OCI-LY3 (cell line): Measurements from ENCODE around the gene GABRG3.

ENCODE experiments used
- H2AFZ ChIP-seq: fragments of 200-600, 300-600 bp; shearing (Covaris generic); 2 replicates; pipeline ENCODE4 v1.6.0; 2014; ENCODE audit warnings: antibody characterized with exemption, low read depth, low read length
- H3K27ac ChIP-seq: fragments of 200-600, 300-600 bp; sonication (generic); 2 replicates; pipeline ENCODE4 v1.5.1; 2014; ENCODE audit warnings: mild to moderate bottlenecking, low read length, moderate library complexity, mixed read lengths
- H3K27me3 ChIP-seq: fragments of 200-600, 300-600 bp; sonication (generic); 2 replicates; pipeline ENCODE4 v1.6.1; 2014; ENCODE audit warnings: low read depth, low read length, mixed read lengths
- H3K36me3 ChIP-seq: fragments of 200-600, 300-600 bp; sonication (generic); replicated peaks from 2 replicates; pipeline ENCODE3; 2014; ENCODE audit warnings: low read depth, low read length, mixed read lengths
- H3K4me1 ChIP-seq: fragments of 300-600, 200-600 bp; sonication (generic); 2 replicates; pipeline ENCODE4 v1.6.1; 2014; ENCODE audit warnings: low read length, mixed read lengths
- H3K4me2 ChIP-seq: fragments of 200-600, 300-600 bp; sonication (generic); 2 replicates; pipeline ENCODE4 v1.6.1; 2014; ENCODE audit warnings: low read length, mixed read lengths
- H3K4me3 ChIP-seq: fragments of 300-600, 200-600 bp; sonication (generic); 2 replicates; pipeline ENCODE4 v1.5.1; 2014; ENCODE audit warnings: antibody characterized with exemption, mild to moderate bottlenecking, low read length, moderate library complexity
- H3K79me2 ChIP-seq: fragments of 300-600, 200-600 bp; shearing (Covaris generic); 2 replicates; pipeline ENCODE4 v1.6.1; 2014; ENCODE audit warnings: mild to moderate bottlenecking, low read length, mixed read lengths
- H3K9ac ChIP-seq: fragments of 300-600, 200-600 bp; shearing (Covaris generic); 2 replicates; pipeline ENCODE4 v1.6.0; 2014; ENCODE audit warnings: mild to moderate bottlenecking, low read length, moderate library complexity
- H3K9me3 ChIP-seq: fragments of 200-600, 300-600 bp; shearing (Covaris generic); 2 replicates; pipeline ENCODE4 v1.6.1; 2014; ENCODE audit warnings: low read length, mixed read lengths; ENCODE audit not compliant: insufficient read depth
- H4K20me1 ChIP-seq: fragments of 200-600, 300-600 bp; sonication (generic); 2 replicates; pipeline ENCODE4 v1.6.1; 2016; ENCODE audit warnings: low read length, mixed read lengths; ENCODE audit not compliant: insufficient read depth
- EZH2phosphoT487 ChIP-seq: fragments of 200-600 bp; shearing (Covaris generic); IDR thresholded peaks from 2 replicates; pipeline ENCODE4 v1.6.1; 2018; ENCODE audit warnings: antibody characterized with exemption, mixed run types, low read depth
- TF ChIP-seq, protein P1 (sequence below): fragments of 200-600, 300-600 bp; sonication (generic); IDR thresholded peaks from 2 replicates; pipeline ENCODE4 v1.5.1; 2014; ENCODE audit warnings: antibody characterized with exemption, low read length, low read depth

Gene GABRG3

DNA sequence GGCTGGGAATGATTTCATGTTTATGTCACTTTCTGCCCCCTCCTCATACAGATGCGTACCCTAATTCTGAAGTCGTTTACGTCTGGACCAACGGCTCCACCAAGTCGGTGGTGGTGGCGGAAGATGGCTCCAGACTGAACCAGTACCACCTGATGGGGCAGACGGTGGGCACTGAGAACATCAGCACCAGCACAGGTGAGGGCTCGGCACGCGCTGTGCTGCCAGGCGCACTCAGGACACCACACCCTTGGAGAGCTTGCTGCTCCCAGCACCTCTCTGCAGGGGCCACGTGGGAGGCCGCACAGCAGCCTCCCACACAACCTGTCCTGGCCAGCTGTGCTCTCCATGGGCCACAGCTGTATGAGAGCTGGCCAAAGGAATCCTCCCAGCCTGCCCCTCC, 33.8 kb upstream of the GABRG3 start:
- H3K79me2 ChIP-seq: no peaks in the 10 kb centered on the region
- no peak overlapping the region for H3K4me2 ChIP-seq
- H3K9me3 ChIP-seq: no peaks in the 10 kb centered on the region
- H3K9ac ChIP-seq: no peak overlapping the region
- no peaks in the 10 kb centered on the region for H4K20me1 ChIP-seq
- no peaks in the 10 kb centered on the region for H3K36me3 ChIP-seq
- TF ChIP-seq, protein P1, sequence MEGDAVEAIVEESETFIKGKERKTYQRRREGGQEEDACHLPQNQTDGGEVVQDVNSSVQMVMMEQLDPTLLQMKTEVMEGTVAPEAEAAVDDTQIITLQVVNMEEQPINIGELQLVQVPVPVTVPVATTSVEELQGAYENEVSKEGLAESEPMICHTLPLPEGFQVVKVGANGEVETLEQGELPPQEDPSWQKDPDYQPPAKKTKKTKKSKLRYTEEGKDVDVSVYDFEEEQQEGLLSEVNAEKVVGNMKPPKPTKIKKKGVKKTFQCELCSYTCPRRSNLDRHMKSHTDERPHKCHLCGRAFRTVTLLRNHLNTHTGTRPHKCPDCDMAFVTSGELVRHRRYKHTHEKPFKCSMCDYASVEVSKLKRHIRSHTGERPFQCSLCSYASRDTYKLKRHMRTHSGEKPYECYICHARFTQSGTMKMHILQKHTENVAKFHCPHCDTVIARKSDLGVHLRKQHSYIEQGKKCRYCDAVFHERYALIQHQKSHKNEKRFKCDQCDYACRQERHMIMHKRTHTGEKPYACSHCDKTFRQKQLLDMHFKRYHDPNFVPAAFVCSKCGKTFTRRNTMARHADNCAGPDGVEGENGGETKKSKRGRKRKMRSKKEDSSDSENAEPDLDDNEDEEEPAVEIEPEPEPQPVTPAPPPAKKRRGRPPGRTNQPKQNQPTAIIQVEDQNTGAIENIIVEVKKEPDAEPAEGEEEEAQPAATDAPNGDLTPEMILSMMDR: no peak
- TF ChIP-seq EZH2phosphoT487: no peak
- no peaks in the 10 kb centered on the region for H3K27me3 ChIP-seq
- no peak overlapping the region for H3K27ac ChIP-seq
- H3K4me3 ChIP-seq: no peak overlapping the region
- H3K4me1 ChIP-seq: no peaks in the 10 kb centered on the region
- H2AFZ ChIP-seq: no peak overlapping the region

DNA sequence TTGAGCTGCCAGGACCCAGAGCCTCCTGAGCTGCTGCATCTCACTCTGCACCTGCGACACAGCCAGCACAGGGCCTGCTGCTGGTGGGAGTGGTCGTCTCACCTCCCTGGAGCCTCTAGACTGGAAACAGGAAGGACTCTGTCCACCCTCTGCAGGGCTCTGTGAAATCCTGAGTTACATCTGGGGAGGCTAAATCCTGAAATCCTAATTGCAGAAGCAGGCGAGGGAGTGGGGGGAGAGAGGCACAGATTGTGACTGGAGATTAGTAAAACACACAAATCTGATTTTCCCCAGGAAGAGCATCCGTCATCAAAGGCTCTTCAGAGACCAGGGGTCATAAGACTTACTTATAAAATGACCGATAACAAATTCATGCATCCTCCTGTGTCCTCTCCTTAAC, 31.6 kb upstream of the GABRG3 start:
- Histone ChIP-seq H3K4me1 (no peaks in the 10 kb centered on the region), H3K36me3 (no peaks in the 10 kb centered on the region), H4K20me1 (no peaks in the 10 kb centered on the region), H3K27me3 (no peaks in the 10 kb centered on the region), H3K9me3 (no peaks in the 10 kb centered on the region), H2AFZ (no peak overlapping the region), H3K4me3 (no peak overlapping the region), H3K9ac (no peak overlapping the region), H3K27ac (no peak overlapping the region), H3K4me2 (no peak overlapping the region), H3K79me2 (no peaks in the 10 kb centered on the region)
- TF ChIP-seq, protein P1: no peak
- no peak for TF ChIP-seq EZH2phosphoT487

DNA sequence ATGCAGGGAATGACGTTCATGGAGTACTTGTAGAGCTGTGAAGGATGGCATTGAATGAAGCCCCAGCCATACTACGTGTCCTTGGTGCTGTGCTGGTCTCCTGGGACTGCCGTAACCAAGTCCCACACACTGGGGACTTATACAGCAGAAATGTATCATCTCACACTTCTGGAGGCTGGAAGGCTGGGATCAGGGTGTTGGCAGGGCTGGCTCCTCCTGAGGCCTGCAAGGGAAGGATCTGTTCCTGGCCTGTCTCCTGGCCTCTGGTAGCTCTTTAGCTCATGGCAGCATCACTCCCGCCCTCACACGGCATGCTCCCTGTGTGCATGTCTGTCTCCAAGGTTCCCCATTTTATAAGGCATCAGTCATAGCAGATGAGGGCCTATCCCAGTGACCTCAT, 29.5 kb upstream of the GABRG3 start:
- Histone ChIP-seq H3K9me3 (no peaks in the 10 kb centered on the region), H3K4me2 (no peak overlapping the region), H3K27me3 (no peaks in the 10 kb centered on the region), H4K20me1 (no peaks in the 10 kb centered on the region), H3K4me3 (no peak overlapping the region), H3K27ac (no peak overlapping the region), H3K36me3 (no peaks in the 10 kb centered on the region), H3K79me2 (no peaks in the 10 kb centered on the region), H3K4me1 (no peaks in the 10 kb centered on the region), H3K9ac (no peak overlapping the region), H2AFZ (no peak overlapping the region)
- TF ChIP-seq, protein P1: no peak
- TF ChIP-seq EZH2phosphoT487: no peak

DNA sequence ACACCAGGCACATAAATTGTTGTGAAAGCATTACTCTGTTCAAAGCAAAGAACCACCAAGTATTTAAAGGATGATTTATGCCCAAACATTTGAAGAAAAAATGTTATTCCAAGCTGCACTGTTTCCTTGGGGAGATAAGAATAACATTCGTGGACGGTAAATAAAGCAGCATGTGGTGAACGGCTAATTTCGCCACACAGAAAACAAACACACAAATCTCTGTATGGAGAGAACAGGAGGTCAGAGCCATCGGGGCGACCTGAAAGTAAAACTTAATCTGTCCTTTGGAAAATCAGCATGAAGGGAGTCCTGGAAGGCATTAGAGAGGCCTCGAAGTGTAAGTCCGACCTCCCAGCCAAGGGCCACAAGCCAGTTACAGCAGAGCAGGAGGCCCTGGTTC, 27.1 kb upstream of the GABRG3 start:
- no peaks in the 10 kb centered on the region for H3K79me2 ChIP-seq
- H3K4me2 ChIP-seq: no peak overlapping the region
- H3K4me1 ChIP-seq: no peaks in the 10 kb centered on the region
- H4K20me1 ChIP-seq: no peaks in the 10 kb centered on the region
- no peaks in the 10 kb centered on the region for H3K27me3 ChIP-seq
- H3K9ac ChIP-seq: no peak overlapping the region
- H3K36me3 ChIP-seq: no peaks in the 10 kb centered on the region
- no peak overlapping the region for H2AFZ ChIP-seq
- H3K9me3 ChIP-seq: no peaks in the 10 kb centered on the region
- H3K4me3 ChIP-seq: no peak overlapping the region
- no peak for TF ChIP-seq EZH2phosphoT487
- TF ChIP-seq, protein P1: no peak
- H3K27ac ChIP-seq: no peak overlapping the region
